Cardiac muscle cell (in vitro differentiated cells and primary cell): ENCODE measurements around the gene PLA2G6. TPM values are rescaled to one million over a fixed set of nuclear protein-coding genes. Genes with fewer than 3 reads are reported as not detected.
A peak's percentile ranks its signal among the peaks of the same experiment; 100 is the strongest.

Experiments used
- DNase-seq, 2 donors: peaks; one replicate each; pipeline versions ENCODE4 v3.0.0 to v3.0.0-alpha.2; 2010 to 2017; ENCODE audit warnings: low read depth in 1 of 2, low spot score in 1 of 2
- H3K27ac ChIP-seq: fragments of 200-600 bp; sonication (generic); 2 replicates; pipeline ENCODE4 v1.5.1; 2016
- H3K27me3 ChIP-seq: fragments of 200-600 bp; sonication (generic); 2 replicates; pipeline ENCODE4 v1.6.0; 2016; ENCODE audit warnings: control low read depth
- H3K36me3 ChIP-seq: fragments of 200-600 bp; sonication (generic); 2 replicates; pipeline ENCODE4 v1.5.1; 2016; ENCODE audit warnings: control low read depth
- H3K4me1 ChIP-seq: fragments of 200-600 bp; sonication (generic); 2 replicates; pipeline ENCODE4 v1.8.1; 2017; ENCODE audit warnings: low read depth, mild to moderate bottlenecking, mixed run types
- H3K4me3 ChIP-seq: fragments of 200-600 bp; sonication (generic); 2 replicates; pipeline ENCODE4 v1.5.1; 2016; ENCODE audit warnings: mild to moderate bottlenecking
- H3K9me3 ChIP-seq: fragments of 200-600 bp; sonication (generic); 2 replicates; pipeline ENCODE4 v1.5.1; 2017; ENCODE audit warnings: low read depth, mild to moderate bottlenecking, control low read depth
- polyA plus RNA-seq: library from polyadenylated mRNA; unstranded; fragments of >200 nt; fragmentation: Nextera tagmentation; extraction: Ambion mirVana; gene quantifications from 2 replicates; pipeline ENCODE4 v1.2.1, GENCODE V29; 2016
- total RNA-seq: library from RNA; depleted of rRNA; stranded (reverse); fragments of >200 nt; gene quantifications from 2 replicates; pipeline ENCODE4 v1.2.3, GENCODE V29; 2016
- TF ChIP-seq, protein P1 (sequence below): IDR thresholded peaks from 2 replicates; pipeline ENCODE4 v1.5.1; 2012; ENCODE audit warnings: low read depth, mild to moderate bottlenecking, low read length

Gene PLA2G6
- total and polyA plus RNA-seq, 2 experiments from 2014 or later: 30.9 to 41.5 TPM

DNA sequence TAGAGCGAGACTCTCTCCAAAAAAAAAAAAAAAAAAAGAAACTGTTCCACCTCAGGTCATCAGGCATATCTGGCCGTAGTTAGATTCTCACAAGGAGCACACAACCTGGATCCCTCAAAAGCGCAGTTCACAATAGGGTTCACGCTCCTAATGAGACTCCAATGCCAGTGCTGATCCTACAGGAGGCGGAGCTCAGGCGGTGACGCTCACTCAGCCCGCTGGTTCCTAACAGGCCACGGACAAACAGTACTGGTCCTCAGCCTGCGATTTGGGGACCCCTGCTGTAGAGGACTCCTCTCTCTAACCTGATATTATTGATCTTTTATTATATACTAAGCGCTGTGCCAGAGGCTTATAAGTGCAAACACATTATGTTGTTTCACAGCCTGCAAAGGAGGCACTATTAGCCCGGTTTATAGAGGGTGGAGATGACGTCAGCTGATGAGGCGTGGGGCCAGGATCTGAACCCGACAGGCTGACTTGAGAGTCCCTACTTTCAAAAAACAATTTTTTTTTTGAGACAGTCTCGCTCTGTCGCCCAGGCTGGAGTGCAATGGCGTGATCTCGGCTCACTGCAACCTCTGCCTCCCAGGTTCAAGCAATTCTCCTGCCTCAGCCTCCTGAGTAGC is 15.3 kb upstream of the PLA2G6 start:
- DNase-seq: no peak

DNA sequence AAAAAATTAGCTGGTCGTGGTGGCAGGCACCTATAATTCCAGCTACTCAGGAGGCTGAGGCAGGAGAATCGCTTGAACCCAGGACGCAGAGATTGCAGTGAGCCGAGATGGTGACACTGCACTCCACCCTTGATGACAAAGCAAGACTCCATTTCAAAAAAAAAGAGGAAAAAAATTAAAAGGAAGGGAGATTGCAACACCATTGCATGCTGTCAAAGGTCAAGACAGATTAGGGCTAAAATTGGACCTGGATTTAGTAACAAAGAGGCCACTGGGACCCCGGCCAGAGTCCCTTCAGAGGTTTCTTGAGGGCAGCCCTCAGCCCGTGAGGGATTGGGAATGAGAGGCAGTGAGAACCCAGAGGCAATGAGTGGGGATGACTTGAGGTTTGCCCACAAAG is 11.9 kb upstream of the PLA2G6 start:
- DNase-seq: peak in 1 of 2 donors; percentile 69
- H3K4me3 ChIP-seq: no peak overlapping the region
- no peaks in the 10 kb centered on the region for H3K27me3 ChIP-seq
- H3K9me3 ChIP-seq: no peaks in the 10 kb centered on the region
- H3K36me3 ChIP-seq: no peaks in the 10 kb centered on the region
- peaks cover 5% of the 10 kb centered on the region for H3K4me1 ChIP-seq
- TF ChIP-seq, protein P1, sequence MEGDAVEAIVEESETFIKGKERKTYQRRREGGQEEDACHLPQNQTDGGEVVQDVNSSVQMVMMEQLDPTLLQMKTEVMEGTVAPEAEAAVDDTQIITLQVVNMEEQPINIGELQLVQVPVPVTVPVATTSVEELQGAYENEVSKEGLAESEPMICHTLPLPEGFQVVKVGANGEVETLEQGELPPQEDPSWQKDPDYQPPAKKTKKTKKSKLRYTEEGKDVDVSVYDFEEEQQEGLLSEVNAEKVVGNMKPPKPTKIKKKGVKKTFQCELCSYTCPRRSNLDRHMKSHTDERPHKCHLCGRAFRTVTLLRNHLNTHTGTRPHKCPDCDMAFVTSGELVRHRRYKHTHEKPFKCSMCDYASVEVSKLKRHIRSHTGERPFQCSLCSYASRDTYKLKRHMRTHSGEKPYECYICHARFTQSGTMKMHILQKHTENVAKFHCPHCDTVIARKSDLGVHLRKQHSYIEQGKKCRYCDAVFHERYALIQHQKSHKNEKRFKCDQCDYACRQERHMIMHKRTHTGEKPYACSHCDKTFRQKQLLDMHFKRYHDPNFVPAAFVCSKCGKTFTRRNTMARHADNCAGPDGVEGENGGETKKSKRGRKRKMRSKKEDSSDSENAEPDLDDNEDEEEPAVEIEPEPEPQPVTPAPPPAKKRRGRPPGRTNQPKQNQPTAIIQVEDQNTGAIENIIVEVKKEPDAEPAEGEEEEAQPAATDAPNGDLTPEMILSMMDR: no peak
- H3K27ac ChIP-seq: no peak overlapping the region

More for the DNA sequence above, 15.3 kb upstream of the PLA2G6 start:
- H3K36me3 ChIP-seq: no peaks in the 10 kb centered on the region
- H3K27ac ChIP-seq: no peak overlapping the region
- H3K27me3 ChIP-seq: no peaks in the 10 kb centered on the region
- no peak overlapping the region for H3K4me3 ChIP-seq
- H3K4me1 ChIP-seq: peaks cover 5% of the 10 kb centered on the region
- H3K9me3 ChIP-seq: no peaks in the 10 kb centered on the region
- TF ChIP-seq, protein P1: no peak

DNA sequence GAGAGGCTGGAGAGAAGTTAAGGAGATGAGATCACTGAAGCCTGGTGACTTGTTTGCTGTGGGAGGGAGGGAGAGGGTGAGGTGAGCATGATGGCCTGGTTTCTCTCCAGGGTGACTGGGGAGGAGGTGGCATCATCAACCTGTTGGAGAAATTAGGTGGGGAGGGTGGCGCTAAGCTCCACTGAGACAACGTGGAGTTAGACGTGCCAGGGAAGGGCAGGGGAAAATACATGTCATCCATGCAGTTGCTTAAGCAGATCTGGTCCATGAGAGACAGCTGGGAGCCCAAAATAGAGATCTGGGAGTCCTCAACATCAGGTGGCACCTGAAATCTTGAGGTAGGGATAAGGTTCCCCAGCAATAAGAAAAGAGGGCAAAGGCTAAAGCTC is 10.8 kb upstream of the PLA2G6 start:
- H3K4me1 ChIP-seq: peaks cover 5% of the 10 kb centered on the region
- DNase-seq: no peak
- TF ChIP-seq, protein P1: no peak
- no peak overlapping the region for H3K27ac ChIP-seq
- no peak overlapping the region for H3K4me3 ChIP-seq
- H3K36me3 ChIP-seq: no peaks in the 10 kb centered on the region
- no peaks in the 10 kb centered on the region for H3K9me3 ChIP-seq
- H3K27me3 ChIP-seq: no peaks in the 10 kb centered on the region

DNA sequence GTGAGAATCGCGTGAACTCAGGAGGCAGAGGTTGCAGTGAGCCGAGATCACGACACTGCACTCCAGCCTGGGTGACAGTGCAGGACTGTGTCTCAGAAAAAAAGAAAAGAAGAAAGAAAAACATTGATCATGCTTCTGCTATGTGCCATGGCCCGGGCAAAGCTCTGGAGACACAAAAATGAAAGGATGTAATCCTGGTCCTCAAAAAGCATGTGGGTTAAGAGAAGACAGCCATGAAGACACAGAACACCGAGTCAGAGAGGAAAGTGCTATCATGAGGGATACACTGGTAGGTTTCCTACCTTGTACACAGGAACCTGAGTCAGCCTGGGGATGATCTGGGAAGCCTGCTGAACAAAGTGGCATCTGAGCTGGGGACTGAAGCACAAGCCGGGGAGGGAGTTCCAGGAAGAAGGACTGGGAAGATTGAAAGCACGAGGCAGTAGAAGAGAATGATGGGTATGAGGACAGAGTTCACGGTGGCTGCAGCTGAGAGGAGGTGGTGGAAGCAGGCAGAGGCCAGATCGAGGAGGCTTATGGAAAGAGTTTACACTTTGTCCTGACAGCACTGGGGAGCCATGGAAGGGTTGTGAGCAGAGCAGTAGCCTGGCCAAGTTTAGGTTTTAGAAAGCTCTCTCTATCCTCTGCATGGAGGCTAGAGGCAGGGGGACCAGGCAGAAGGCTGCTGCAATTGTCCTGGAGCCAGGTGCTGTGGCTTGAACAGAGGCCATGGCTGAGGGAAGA is 10.3 kb upstream of the PLA2G6 start:
- H3K9me3 ChIP-seq: no peaks in the 10 kb centered on the region
- H3K27ac ChIP-seq: no peak overlapping the region
- TF ChIP-seq, protein P1: no peak
- peaks cover 5% of the 10 kb centered on the region for H3K4me1 ChIP-seq
- no peak overlapping the region for H3K4me3 ChIP-seq
- no peak for DNase-seq
- H3K36me3 ChIP-seq: no peaks in the 10 kb centered on the region
- H3K27me3 ChIP-seq: no peaks in the 10 kb centered on the region

DNA sequence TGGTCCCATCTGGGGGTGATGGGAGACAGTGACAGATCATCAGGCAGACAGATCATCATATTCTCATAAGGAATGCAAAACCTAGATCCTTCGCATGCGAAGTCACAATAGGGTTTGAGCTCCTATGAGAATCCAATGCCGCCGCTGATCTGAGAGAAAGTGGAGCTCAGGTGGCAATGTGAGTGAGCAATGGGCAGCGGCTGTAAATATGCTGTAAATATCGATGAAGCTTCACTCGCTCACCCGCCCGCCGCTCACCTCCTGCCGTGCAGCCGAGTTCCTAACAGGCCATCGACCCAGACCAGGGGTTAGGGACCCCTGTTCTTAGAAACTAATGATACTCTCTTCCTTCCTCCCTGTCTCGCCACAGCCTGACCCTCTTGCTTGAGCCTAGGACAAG is 9.4 kb upstream of the PLA2G6 start:
- Histone ChIP-seq H3K9me3 (no peaks in the 10 kb centered on the region), H3K27ac (no peak overlapping the region), H3K27me3 (no peaks in the 10 kb centered on the region), H3K4me1 (peaks cover 5% of the 10 kb centered on the region), H3K4me3 (no peak overlapping the region), H3K36me3 (no peaks in the 10 kb centered on the region)
- TF ChIP-seq, protein P1: no peak
- no peak for DNase-seq
